Endothelial cell of umbilical vein (primary cell): ENCODE data around the gene DIO3. TPM values are rescaled to one million over a fixed set of nuclear protein-coding genes. Genes with fewer than 3 reads are reported as not detected.

Source experiments
- BruUV-seq: library from RNA; stranded (reverse); fragments of 400-500 nt; replicated peaks from 2 replicates; lab custom pipeline; 2021; lab: Mats Ljungman, UMichigan
- CTCF ChIA-PET: fragments of 300-600, 350-600 bp; sonication (Branson Sonifier 250); formaldehyde crosslinking; loops from one replicate; lab custom pipeline; 2021; ENCODE audit warnings: antibody characterized with exemption, inconsistent platforms; lab: Charles Lee
- POLR2A ChIA-PET: fragments of 300-600, 350-600 bp; sonication (Branson Sonifier 250); formaldehyde crosslinking; loops from one replicate; lab custom pipeline; 2021; ENCODE audit warnings: antibody characterized with exemption, inconsistent platforms; lab: Charles Lee
- DNase-seq: peaks from one replicate; pipeline ENCODE4 v3.0.0-alpha.2; 2011; ENCODE audit warnings: low read depth, low spot score
- FAIRE-seq: peaks from 2 replicates; lab custom pipeline; 2011; peaks lifted over from hg19 to GRCh38; lab: Jason Lieb, UNC
- H2AFZ ChIP-seq: 2 replicates; pipeline ENCODE4 v1.6.0; 2012; ENCODE audit warnings: low read depth, low read length, control low read depth, inconsistent platforms
- H3K27ac ChIP-seq: 2 replicates; pipeline ENCODE4 v1.5.1; 2011; ENCODE audit warnings: low read depth, mild to moderate bottlenecking, control low read depth, low read length, moderate library complexity; ENCODE audit not compliant: insufficient read depth
- H3K27me3 ChIP-seq, 2 experiments: 2 replicates each; pipeline versions ENCODE4 v1.6.0 to v1.6.1; 2011; ENCODE audit warnings: low read length in 2 of 2, mixed read lengths in 1 of 2; ENCODE audit not compliant: control insufficient read depth in 2 of 2, insufficient read depth in 2 of 2
- H3K36me3 ChIP-seq, 2 experiments: 2 replicates in 1 of 2; 3 replicates in 1 of 2; pipeline ENCODE4 v1.5.1; 2011; ENCODE audit warnings: low read length in 2 of 2, mild to moderate bottlenecking in 1 of 2, moderate library complexity in 1 of 2; ENCODE audit not compliant: control insufficient read depth in 2 of 2, insufficient read depth in 2 of 2; ENCODE audit errors: extremely low read depth in 1 of 2
- H3K4me1 ChIP-seq: 3 replicates; pipeline ENCODE4 v1.5.1; 2011; ENCODE audit warnings: mild to moderate bottlenecking, low read length; ENCODE audit not compliant: control insufficient read depth, insufficient read depth; ENCODE audit errors: extremely low read depth
- H3K4me2 ChIP-seq: 2 replicates; pipeline ENCODE4 v1.6.1; 2011; ENCODE audit warnings: low read length, control low read depth, mixed read lengths; ENCODE audit not compliant: insufficient read depth
- H3K4me3 ChIP-seq, 3 experiments: fragments of 200-600 bp in 1 of 3; sonication (generic), shearing (Covaris generic) in 1 of 3; replicated peaks in 1 of 3; 2 replicates each; pipeline ENCODE4 v1.5.1; 2011 to 2016; ENCODE audit warnings: control low read depth in 3 of 3, low read length in 3 of 3, mild to moderate bottlenecking in 2 of 3, inconsistent platforms in 1 of 3, low read depth in 1 of 3, moderate library complexity in 1 of 3; ENCODE audit not compliant: insufficient read depth in 1 of 3
- H3K79me2 ChIP-seq: 2 replicates; pipeline ENCODE4 v1.6.0; 2012; ENCODE audit warnings: low read length, inconsistent platforms; ENCODE audit not compliant: control insufficient read depth, insufficient read depth
- H3K9ac ChIP-seq: replicated peaks from 2 replicates; pipeline ENCODE3; 2011; ENCODE audit warnings: low read length, control low read depth; ENCODE audit not compliant: insufficient read depth; ENCODE audit errors: extremely low read depth
- H3K9me1 ChIP-seq: replicated peaks from 3 replicates; pipeline ENCODE4 v1.6.0; 2011; ENCODE audit warnings: mild to moderate bottlenecking, low read length; ENCODE audit not compliant: control insufficient read depth, insufficient read depth; ENCODE audit errors: extremely low read depth
- H3K9me3 ChIP-seq: replicated peaks from 2 replicates; pipeline ENCODE4 v1.5.1; 2012; ENCODE audit warnings: low read length, inconsistent platforms; ENCODE audit not compliant: control insufficient read depth, insufficient read depth
- H4K20me1 ChIP-seq: replicated peaks from 2 replicates; pipeline ENCODE3; 2011; ENCODE audit warnings: mild to moderate bottlenecking, low read length; ENCODE audit not compliant: control insufficient read depth, insufficient read depth; ENCODE audit errors: extremely low read depth
- EZH2 ChIP-seq: IDR thresholded peaks from 2 replicates; pipeline ENCODE4 v1.6.1; 2012; ENCODE audit warnings: borderline replicate concordance, low read depth, mild to moderate bottlenecking, moderate library complexity, low read length, inconsistent platforms; ENCODE audit not compliant: severe bottlenecking
- FOS ChIP-seq: IDR thresholded peaks from 2 replicates; pipeline ENCODE4 v1.6.1; 2011; ENCODE audit warnings: mild to moderate bottlenecking, low read length, moderate library complexity, borderline replicate concordance; ENCODE audit not compliant: insufficient read depth
- GATA2 ChIP-seq: IDR thresholded peaks from 2 replicates; pipeline ENCODE4 v1.7.0; 2011; ENCODE audit warnings: low read depth, mild to moderate bottlenecking, moderate library complexity, mixed read lengths, low read length; ENCODE audit not compliant: insufficient read length, insufficient read depth
- JUN ChIP-seq: IDR thresholded peaks from 2 replicates; pipeline ENCODE4 v1.6.1; 2011; ENCODE audit warnings: borderline replicate concordance, low read depth; ENCODE audit not compliant: insufficient read length, insufficient read depth
- MYC ChIP-seq: IDR thresholded peaks from one replicate; pipeline ENCODE4 v1.6.1; 2011; ENCODE audit warnings: mild to moderate bottlenecking, low read depth, low read length
- POLR2A ChIP-seq: IDR thresholded peaks from 2 replicates; pipeline ENCODE4 v1.6.1; 2012; ENCODE audit warnings: low read depth, mild to moderate bottlenecking, control low read depth, low read length
- POLR2AphosphoS5 ChIP-seq: IDR thresholded peaks from 2 replicates; pipeline ENCODE4 v1.6.1; 2012; ENCODE audit warnings: low read depth, mild to moderate bottlenecking, control low read depth, low read length, moderate library complexity; ENCODE audit not compliant: insufficient read depth
- dilution Hi-C: fragments of 300-500 bp; cut with MboI; formaldehyde crosslinking; loops from one replicate; pipeline ENCODE4 v1.15.0; 2019; ENCODE audit warnings: low sequenced_read_pairs; ENCODE audit not compliant: extremely low pct_ligation_motif_present
- intact Hi-C: fragments of 100-400 bp; cut with micrococcal nuclease; formaldehyde crosslinking; loops from one replicate; pipeline ENCODE4 v1.10.0; 2022
- polyA plus RNA-seq, 4 experiments: library from polyadenylated mRNA; depleted of rRNA in 3 of 4; stranded (reverse) in 3 of 4; unstranded in 1 of 4; fragments of >200 nt; gene quantifications; 2 replicates each; pipeline versions ENCODE4 v1.2.1 to v1.2.3, GENCODE V29; 2011 to 2012; ENCODE audit warnings: missing spikeins in 1 of 4
- total RNA-seq: library from RNA; stranded (reverse); gene quantifications from 2 replicates; pipeline ENCODE4 v1.2.3, GENCODE V29; 2021
- TF ChIP-seq, protein P1 (sequence below), 2 donors: IDR thresholded peaks; 1 replicate in 1 of 2; 2 replicates in 1 of 2; pipeline ENCODE4 v1.5.1; 2011; ENCODE audit warnings: low read length in 2 of 2, mild to moderate bottlenecking in 2 of 2, moderate library complexity in 2 of 2, control low read depth in 1 of 2, inconsistent platforms in 1 of 2, low read depth in 1 of 2; ENCODE audit not compliant: insufficient read depth in 1 of 2; ENCODE audit errors: extremely low read depth in 1 of 2
- TF ChIP-seq, protein P2 (sequence below): IDR thresholded peaks from 2 replicates; pipeline ENCODE4 v1.6.1; 2011; ENCODE audit not compliant: insufficient read depth, insufficient read length

Gene DIO3
- total and polyA plus RNA-seq, 2 donors (not counting 3 experiments of a cell fraction or from before 2014, with no cell fraction given) = not detected

DNA sequence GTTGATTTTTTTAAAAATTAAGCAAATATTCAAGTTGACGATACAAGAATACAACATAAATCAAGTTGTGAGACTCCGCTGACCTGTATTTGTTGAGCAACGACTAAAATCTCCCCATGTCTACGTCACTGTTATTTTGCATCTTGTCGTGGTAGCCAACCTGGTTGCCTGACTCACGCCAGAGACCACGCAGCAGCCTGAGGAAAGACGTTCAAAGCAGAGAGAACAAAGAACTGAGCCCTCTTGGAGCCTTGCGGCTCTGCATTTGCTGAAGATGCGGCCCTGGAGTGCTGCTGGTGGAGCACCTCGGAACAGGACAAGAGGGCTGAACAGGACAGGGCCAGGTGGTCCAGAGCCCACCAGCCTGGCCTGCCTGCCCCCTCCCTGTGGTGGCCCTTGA, 21.4 kb upstream of the DIO3 start:
- ChIA-PET POLR2A (no interaction called here), CTCF (no interaction called here)
- TF ChIP-seq POLR2AphosphoS5 (no peak), POLR2A (no peak), GATA2 (no peak), EZH2 (no peak), JUN (no peak), MYC (no peak), FOS (no peak)
- TF ChIP-seq, protein P1, sequence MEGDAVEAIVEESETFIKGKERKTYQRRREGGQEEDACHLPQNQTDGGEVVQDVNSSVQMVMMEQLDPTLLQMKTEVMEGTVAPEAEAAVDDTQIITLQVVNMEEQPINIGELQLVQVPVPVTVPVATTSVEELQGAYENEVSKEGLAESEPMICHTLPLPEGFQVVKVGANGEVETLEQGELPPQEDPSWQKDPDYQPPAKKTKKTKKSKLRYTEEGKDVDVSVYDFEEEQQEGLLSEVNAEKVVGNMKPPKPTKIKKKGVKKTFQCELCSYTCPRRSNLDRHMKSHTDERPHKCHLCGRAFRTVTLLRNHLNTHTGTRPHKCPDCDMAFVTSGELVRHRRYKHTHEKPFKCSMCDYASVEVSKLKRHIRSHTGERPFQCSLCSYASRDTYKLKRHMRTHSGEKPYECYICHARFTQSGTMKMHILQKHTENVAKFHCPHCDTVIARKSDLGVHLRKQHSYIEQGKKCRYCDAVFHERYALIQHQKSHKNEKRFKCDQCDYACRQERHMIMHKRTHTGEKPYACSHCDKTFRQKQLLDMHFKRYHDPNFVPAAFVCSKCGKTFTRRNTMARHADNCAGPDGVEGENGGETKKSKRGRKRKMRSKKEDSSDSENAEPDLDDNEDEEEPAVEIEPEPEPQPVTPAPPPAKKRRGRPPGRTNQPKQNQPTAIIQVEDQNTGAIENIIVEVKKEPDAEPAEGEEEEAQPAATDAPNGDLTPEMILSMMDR (IDR thresholded peaks at IDR 0.05; ENCODE audit: extremely low read depth in 1 of 2, insufficient read depth in 1 of 2, low read depth in 1 of 2, low read length in 2 of 2) = no peak
- TF ChIP-seq, protein P2, sequence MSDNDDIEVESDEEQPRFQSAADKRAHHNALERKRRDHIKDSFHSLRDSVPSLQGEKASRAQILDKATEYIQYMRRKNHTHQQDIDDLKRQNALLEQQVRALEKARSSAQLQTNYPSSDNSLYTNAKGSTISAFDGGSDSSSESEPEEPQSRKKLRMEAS = no peak
- H3K4me2 ChIP-seq = no peak overlapping the region
- DNase-seq (no peak), FAIRE-seq (no peak)
- no peaks in the 10 kb centered on the region for H3K36me3 ChIP-seq
- H3K9ac ChIP-seq = no peak overlapping the region
- intact Hi-C loops (no loop called here), dilution Hi-C loops (no loop called here)
- H3K9me3 ChIP-seq = no peaks in the 10 kb centered on the region
- no peaks in the 10 kb centered on the region for H4K20me1 ChIP-seq
- H3K9me1 ChIP-seq = no peaks in the 10 kb centered on the region
- H3K79me2 ChIP-seq = no peaks in the 10 kb centered on the region
- H3K4me1 ChIP-seq = no peaks in the 10 kb centered on the region
- H3K27me3 ChIP-seq = no peaks in the 10 kb centered on the region
- H3K27ac ChIP-seq = no peak overlapping the region
- H2AFZ ChIP-seq = no peak overlapping the region
- no peak overlapping the region for H3K4me3 ChIP-seq
- no TSS peak for BruUV-seq
